K562 (cell line): ENCODE measurements around the gene CD40LG. TPM values are rescaled to one million over a fixed set of nuclear protein-coding genes. Genes with fewer than 3 reads are reported as not detected.

Source experiments
- ATF7 ChIP-seq: fragments of 450-650 bp; IDR thresholded peaks from 2 replicates; pipeline ENCODE4 v1.7.1; 2014; ENCODE audit warnings: mild to moderate bottlenecking, moderate library complexity
- ESRRB ChIP-seq: fragments of 250-450 bp; sonication (Bioruptor Pico); IDR thresholded peaks from 2 replicates; pipeline ENCODE4 v1.5.0; 2020; ENCODE audit warnings: mild to moderate bottlenecking, moderate library complexity, borderline replicate concordance
- NONO ChIP-seq, 2 experiments: fragments of 200-400 bp in 1 of 2; fragments of 450-650 bp in 1 of 2; formaldehyde crosslinking in 1 of 2; IDR thresholded peaks; 2 replicates each; pipeline ENCODE4 v1.6.1; 2017; ENCODE audit warnings: low read depth in 2 of 2, mild to moderate bottlenecking in 2 of 2, moderate library complexity in 2 of 2, low read length in 1 of 2
- RAD21 ChIP-seq, 2 experiments: fragments of 250-450 bp in 1 of 2; fragments of 450-650 bp in 1 of 2; sonication (Bioruptor Pico) in 1 of 2; formaldehyde crosslinking in 1 of 2; IDR thresholded peaks in 1 of 2; conservative IDR thresholded peaks in 1 of 2; 2 replicates each; pipeline versions ENCODE4 v1.4.0 to v1.8.0; 2020 to 2022; ENCODE audit warnings: mild to moderate bottlenecking in 2 of 2, moderate library complexity in 1 of 2
- RHOXF2B ChIP-seq: fragments of 250-450 bp; sonication (Bioruptor Pico); conservative IDR thresholded peaks from 2 replicates; pipeline ENCODE4 v1.5.1; 2021
- SMARCA4 ChIP-seq: fragments of 450-650 bp; IDR thresholded peaks from 2 replicates; pipeline ENCODE4 v1.6.1; 2016
- SMC3 ChIP-seq: conservative IDR thresholded peaks from 2 replicates; pipeline ENCODE4 v1.6.1; 2011; ENCODE audit warnings: low read depth, low read length, improper control_type of control experiment; ENCODE audit not compliant: insufficient read depth
- ZNF561 ChIP-seq: fragments of 450-650 bp; formaldehyde crosslinking; conservative IDR thresholded peaks from 2 replicates; pipeline ENCODE4 v1.4.0; 2020; ENCODE audit warnings: mild to moderate bottlenecking, moderate library complexity
- ZNF75A ChIP-seq: fragments of 450-650 bp; formaldehyde crosslinking; IDR thresholded peaks from 2 replicates; pipeline ENCODE4 v1.4.0; 2020; ENCODE audit warnings: mild to moderate bottlenecking
- ZNF780A ChIP-seq: fragments of 250-450 bp; sonication (Bioruptor Pico); IDR thresholded peaks from 2 replicates; pipeline ENCODE4 v1.5.0; 2021; ENCODE audit warnings: mild to moderate bottlenecking
- polyA plus RNA-seq, 8 experiments: library from polyadenylated mRNA; depleted of rRNA in 4 of 8; stranded (reverse) in 5 of 8; unstranded in 3 of 8; fragments of >200 nt; fragmentation: Nextera tagmentation in 2 of 8; fragmentation: Illumina TruSeq in 1 of 8; extraction: Ambion mirVana in 2 of 8; extraction: Trizol in 1 of 8; gene quantifications; 2 replicates each; pipeline versions ENCODE4 v1.2.1 to v1.2.3, GENCODE V29; 2011 to 2014; ENCODE audit warnings: inconsistent platforms in 1 of 8, missing spikeins in 1 of 8
- total RNA-seq, 7 experiments: library from RNA; depleted of rRNA in 6 of 7; stranded (reverse); fragments of >200 nt in 6 of 7; fragmentation: Illumina TruSeq in 2 of 7; extraction: Trizol in 2 of 7; gene quantifications; 2 replicates each; pipeline versions ENCODE4 v1.2.1 to v1.2.3, GENCODE V29; 2011 to 2021; ENCODE audit warnings: low replicate concordance in 1 of 7
- TF ChIP-seq, protein P1 (sequence below): fragments of 450-650 bp; formaldehyde crosslinking; IDR thresholded peaks from 2 replicates; pipeline ENCODE4 v1.4.0; 2020; ENCODE audit warnings: mild to moderate bottlenecking, moderate library complexity
- TF ChIP-seq, protein P2 (sequence below): fragments of 150-350 bp; IDR thresholded peaks from 2 replicates; pipeline ENCODE4 v1.6.1; 2014; ENCODE audit warnings: low read depth, mild to moderate bottlenecking, low read length, borderline replicate concordance
- TF ChIP-seq, protein P3 (sequence below), 2 experiments: IDR thresholded peaks in 1 of 2; conservative IDR thresholded peaks in 1 of 2; 2 replicates each; pipeline ENCODE4 v1.6.1; 2016; ENCODE audit warnings: low read depth in 2 of 2, mild to moderate bottlenecking in 1 of 2, missing compliant biosample characterization in 1 of 2, missing genetic modification characterization in 1 of 2, moderate library complexity in 1 of 2

CD40LG gene
- total and polyA plus RNA-seq, 9 of the 15 experiments (the other 6 are each of a cell fraction or from before 2014, with no cell fraction given) = 0.11 TPM; not detected in 8

DNA sequence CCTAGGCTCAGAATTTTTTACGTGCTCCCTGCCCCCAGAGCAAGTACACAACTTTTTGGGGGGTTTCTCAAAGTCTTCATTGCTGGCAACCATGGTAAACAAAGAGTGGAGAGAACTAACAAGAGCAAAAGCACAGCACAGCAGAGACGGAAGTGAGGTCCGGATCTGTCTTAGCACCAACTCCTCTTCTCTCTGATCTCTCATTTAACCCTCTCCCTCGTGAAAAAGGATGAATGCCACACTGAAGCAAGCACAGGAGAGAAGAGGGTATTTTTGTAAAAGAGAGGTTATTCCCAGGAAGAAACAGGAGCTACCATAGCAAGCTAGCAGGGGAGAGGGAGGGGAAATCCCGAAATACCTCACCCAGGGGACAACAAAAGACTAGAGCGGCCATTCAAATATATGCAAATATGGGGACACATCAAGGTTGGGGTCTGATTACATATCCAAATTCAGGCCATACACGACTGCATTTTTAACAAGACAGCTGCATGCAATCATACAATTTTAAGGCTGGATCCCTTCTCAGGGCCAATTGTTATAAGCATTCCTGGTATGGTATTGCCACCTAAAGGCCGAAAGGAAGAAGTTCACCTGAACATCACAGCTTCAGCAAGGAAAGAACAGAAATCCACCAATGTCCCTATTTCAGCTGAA is 46.6 kb downstream of the CD40LG start (continued):
- TF ChIP-seq, protein P1, sequence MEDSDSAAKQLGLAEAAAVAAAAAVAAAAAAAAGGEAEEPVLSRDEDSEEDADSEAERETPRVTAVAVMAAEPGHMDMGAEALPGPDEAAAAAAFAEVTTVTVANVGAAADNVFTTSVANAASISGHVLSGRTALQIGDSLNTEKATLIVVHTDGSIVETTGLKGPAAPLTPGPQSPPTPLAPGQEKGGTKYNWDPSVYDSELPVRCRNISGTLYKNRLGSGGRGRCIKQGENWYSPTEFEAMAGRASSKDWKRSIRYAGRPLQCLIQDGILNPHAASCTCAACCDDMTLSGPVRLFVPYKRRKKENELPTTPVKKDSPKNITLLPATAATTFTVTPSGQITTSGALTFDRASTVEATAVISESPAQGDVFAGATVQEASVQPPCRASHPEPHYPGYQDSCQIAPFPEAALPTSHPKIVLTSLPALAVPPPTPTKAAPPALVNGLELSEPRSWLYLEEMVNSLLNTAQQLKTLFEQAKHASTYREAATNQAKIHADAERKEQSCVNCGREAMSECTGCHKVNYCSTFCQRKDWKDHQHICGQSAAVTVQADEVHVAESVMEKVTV (CRISPR knock-in tag) = peak; percentile 62
- peak; percentile 63 for TF ChIP-seq SMC3
- no peak for TF ChIP-seq ZNF75A
- TF ChIP-seq ESRRB (CRISPR knock-in tag) = no peak
- TF ChIP-seq, protein P2, sequence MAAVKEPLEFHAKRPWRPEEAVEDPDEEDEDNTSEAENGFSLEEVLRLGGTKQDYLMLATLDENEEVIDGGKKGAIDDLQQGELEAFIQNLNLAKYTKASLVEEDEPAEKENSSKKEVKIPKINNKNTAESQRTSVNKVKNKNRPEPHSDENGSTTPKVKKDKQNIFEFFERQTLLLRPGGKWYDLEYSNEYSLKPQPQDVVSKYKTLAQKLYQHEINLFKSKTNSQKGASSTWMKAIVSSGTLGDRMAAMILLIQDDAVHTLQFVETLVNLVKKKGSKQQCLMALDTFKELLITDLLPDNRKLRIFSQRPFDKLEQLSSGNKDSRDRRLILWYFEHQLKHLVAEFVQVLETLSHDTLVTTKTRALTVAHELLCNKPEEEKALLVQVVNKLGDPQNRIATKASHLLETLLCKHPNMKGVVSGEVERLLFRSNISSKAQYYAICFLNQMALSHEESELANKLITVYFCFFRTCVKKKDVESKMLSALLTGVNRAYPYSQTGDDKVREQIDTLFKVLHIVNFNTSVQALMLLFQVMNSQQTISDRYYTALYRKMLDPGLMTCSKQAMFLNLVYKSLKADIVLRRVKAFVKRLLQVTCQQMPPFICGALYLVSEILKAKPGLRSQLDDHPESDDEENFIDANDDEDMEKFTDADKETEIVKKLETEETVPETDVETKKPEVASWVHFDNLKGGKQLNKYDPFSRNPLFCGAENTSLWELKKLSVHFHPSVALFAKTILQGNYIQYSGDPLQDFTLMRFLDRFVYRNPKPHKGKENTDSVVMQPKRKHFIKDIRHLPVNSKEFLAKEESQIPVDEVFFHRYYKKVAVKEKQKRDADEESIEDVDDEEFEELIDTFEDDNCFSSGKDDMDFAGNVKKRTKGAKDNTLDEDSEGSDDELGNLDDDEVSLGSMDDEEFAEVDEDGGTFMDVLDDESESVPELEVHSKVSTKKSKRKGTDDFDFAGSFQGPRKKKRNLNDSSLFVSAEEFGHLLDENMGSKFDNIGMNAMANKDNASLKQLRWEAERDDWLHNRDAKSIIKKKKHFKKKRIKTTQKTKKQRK = no peak
- no peak for TF ChIP-seq ZNF780A (CRISPR knock-in tag)
- TF ChIP-seq ZNF561 = no peak
- TF ChIP-seq, protein P3, sequence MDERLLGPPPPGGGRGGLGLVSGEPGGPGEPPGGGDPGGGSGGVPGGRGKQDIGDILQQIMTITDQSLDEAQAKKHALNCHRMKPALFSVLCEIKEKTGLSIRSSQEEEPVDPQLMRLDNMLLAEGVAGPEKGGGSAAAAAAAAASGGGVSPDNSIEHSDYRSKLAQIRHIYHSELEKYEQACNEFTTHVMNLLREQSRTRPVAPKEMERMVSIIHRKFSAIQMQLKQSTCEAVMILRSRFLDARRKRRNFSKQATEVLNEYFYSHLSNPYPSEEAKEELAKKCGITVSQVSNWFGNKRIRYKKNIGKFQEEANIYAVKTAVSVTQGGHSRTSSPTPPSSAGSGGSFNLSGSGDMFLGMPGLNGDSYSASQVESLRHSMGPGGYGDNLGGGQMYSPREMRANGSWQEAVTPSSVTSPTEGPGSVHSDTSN (CRISPR knock-in tag; IDR thresholded peaks at IDR 0.05; ENCODE audit: low read depth) = no peak
- TF ChIP-seq, protein P3 (tag; conservative IDR thresholded peaks at IDR 0.05; ENCODE audit: low read depth) = no peak
- TF ChIP-seq ATF7 = no peak
- TF ChIP-seq RAD21 (CRISPR knock-in tag; conservative IDR thresholded peaks at IDR 0.05 in 1 of 2, IDR thresholded peaks at IDR 0.05 in 1 of 2) = peak; percentile 66 to 81
- no peak for TF ChIP-seq RHOXF2B (CRISPR knock-in tag)
- TF ChIP-seq NONO (IDR thresholded peaks at IDR 0.05; ENCODE audit: low read depth in 2 of 2, low read length in 1 of 2) = no peak
- no peak for TF ChIP-seq SMARCA4
